NT2/D1 (cell line): ENCODE results near the gene RPUSD4.

Experiments
- DNase-seq: peaks from one replicate; pipeline ENCODE4 v3.0.0-alpha.2; 2011; ENCODE audit warnings: low read depth, low spot score
- H3K27me3 ChIP-seq: 2 replicates; pipeline ENCODE4 v1.6.0; 2011; ENCODE audit warnings: mild to moderate bottlenecking; ENCODE audit not compliant: insufficient read length, insufficient read depth
- H3K36me3 ChIP-seq: 2 replicates; pipeline ENCODE4 v1.6.1; 2011; ENCODE audit warnings: mild to moderate bottlenecking, low read length, mixed read lengths; ENCODE audit not compliant: insufficient read depth, insufficient read length
- H3K4me1 ChIP-seq: 2 replicates; pipeline ENCODE4 v1.5.1; 2011; ENCODE audit not compliant: insufficient read depth, insufficient read length
- H3K4me3 ChIP-seq: 2 replicates; pipeline ENCODE4 v1.5.1; 2011; ENCODE audit warnings: low read depth; ENCODE audit not compliant: insufficient read length
- H3K9ac ChIP-seq: 2 replicates; pipeline ENCODE4 v1.6.0; 2011; ENCODE audit warnings: low read depth; ENCODE audit not compliant: insufficient read length
- H3K9me3 ChIP-seq: 2 replicates; pipeline ENCODE4 v1.5.1; 2011; ENCODE audit warnings: mild to moderate bottlenecking, low read length; ENCODE audit not compliant: insufficient read depth
- SUZ12 ChIP-seq: IDR thresholded peaks from 2 replicates; pipeline ENCODE4 v1.6.1; 2011; ENCODE audit not compliant: insufficient read length, insufficient read depth; ENCODE audit errors: extremely low read depth
- YY1 ChIP-seq: IDR thresholded peaks from 2 replicates; pipeline ENCODE4 v1.6.1; 2011; ENCODE audit not compliant: insufficient read length, insufficient read depth
- ZNF274 ChIP-seq: IDR thresholded peaks from 2 replicates; pipeline ENCODE4 v1.6.1; 2011; ENCODE audit warnings: mild to moderate bottlenecking, low read depth, low read length

RPUSD4 gene

GRCh38 chr11:126175393-126175792, 36.1 kb downstream of the RPUSD4 start:
- TF ChIP-seq SUZ12 (no peak), YY1 (no peak), ZNF274 (no peak)
- Histone ChIP-seq H3K9me3 (no peaks in the 10 kb centered on the region), H3K4me3 (no peak overlapping the region), H3K36me3 (no peaks in the 10 kb centered on the region), H3K9ac (no peak overlapping the region), H3K4me1 (peaks cover 2% of the 10 kb centered on the region), H3K27me3 (no peaks in the 10 kb centered on the region)
- DNase-seq: no peak

- H3K9ac ChIP-seq: no peak overlapping the region
Observed at GRCh38 chr11:126174816-126175215, 36.6 kb downstream of the RPUSD4 start.

GRCh38 chr11:126173257-126173656, 38.2 kb downstream of the RPUSD4 start:
- Histone ChIP-seq H3K9me3 (no peaks in the 10 kb centered on the region), H3K4me3 (no peak overlapping the region), H3K9ac (no peak overlapping the region), H3K36me3 (no peaks in the 10 kb centered on the region), H3K4me1 (peaks cover 2% of the 10 kb centered on the region), H3K27me3 (no peaks in the 10 kb centered on the region)
- no peak for DNase-seq
- TF ChIP-seq ZNF274: no peak
- TF ChIP-seq SUZ12: no peak
- no peak for TF ChIP-seq YY1

More at GRCh38 chr11:126174816-126175215, 36.6 kb downstream of the RPUSD4 start:
- TF ChIP-seq SUZ12 (no peak), ZNF274 (no peak), YY1 (no peak)
- H3K36me3 ChIP-seq: no peaks in the 10 kb centered on the region
- no peaks in the 10 kb centered on the region for H3K27me3 ChIP-seq
- no peak overlapping the region for H3K4me3 ChIP-seq
- no peaks in the 10 kb centered on the region for H3K9me3 ChIP-seq
- no peak for DNase-seq
- peaks cover 2% of the 10 kb centered on the region for H3K4me1 ChIP-seq

GRCh38 chr11:126172596-126173038, 38.8 kb downstream of the RPUSD4 start:
- DNase-seq: no peak
- Histone ChIP-seq H3K4me3 (no peak overlapping the region), H3K27me3 (no peaks in the 10 kb centered on the region), H3K36me3 (no peaks in the 10 kb centered on the region), H3K4me1 (peaks cover 2% of the 10 kb centered on the region), H3K9ac (no peak overlapping the region), H3K9me3 (no peaks in the 10 kb centered on the region)
- no peak for TF ChIP-seq YY1

- H3K27me3 ChIP-seq: peaks cover 10% of the 10 kb centered on the region
- no peaks in the 10 kb centered on the region for H3K36me3 ChIP-seq
- H3K4me3 ChIP-seq: no peak overlapping the region
- no peak overlapping the region for H3K9ac ChIP-seq
- DNase-seq: no peak
- no peak for TF ChIP-seq YY1
- no peak for TF ChIP-seq ZNF274
- TF ChIP-seq SUZ12: no peak
- peaks cover 2% of the 10 kb centered on the region for H3K4me1 ChIP-seq
- no peaks in the 10 kb centered on the region for H3K9me3 ChIP-seq
Observed at GRCh38 chr11:126169291-126169690, 42.2 kb downstream of the RPUSD4 start.

- Histone ChIP-seq H3K4me1 (peaks cover 6% of the 10 kb centered on the region), H3K9me3 (no peaks in the 10 kb centered on the region), H3K4me3 (no peak overlapping the region), H3K9ac (no peak overlapping the region), H3K27me3 (peaks cover 17% of the 10 kb centered on the region), H3K36me3 (no peaks in the 10 kb centered on the region)
- DNase-seq: no peak
- TF ChIP-seq YY1: no peak
- no peak for TF ChIP-seq ZNF274
- TF ChIP-seq SUZ12: no peak
Observed at GRCh38 chr11:126167488-126167887, 44.0 kb downstream of the RPUSD4 start.

- Histone ChIP-seq H3K4me1 (peaks cover 8% of the 10 kb centered on the region), H3K27me3 (peaks cover 21% of the 10 kb centered on the region)
- no peak for DNase-seq
Observed at GRCh38 chr11:126166413-126166812, 45.0 kb downstream of the RPUSD4 start.

More at GRCh38 chr11:126166413-126166812, 45.0 kb downstream of the RPUSD4 start:
- Histone ChIP-seq H3K4me3 (no peak overlapping the region), H3K9me3 (no peaks in the 10 kb centered on the region), H3K9ac (no peak overlapping the region), H3K36me3 (no peaks in the 10 kb centered on the region)
- TF ChIP-seq ZNF274 (no peak), SUZ12 (no peak), YY1 (no peak)
